Gastroesophageal sphincter (tissue), 3 donors: ENCODE results near the gene SMARCAD1.

ENCODE experiments used
- CTCF ChIP-seq, 4 experiments: fragments of 200-600 bp in 2 of 4; fragments of 450-650 bp in 2 of 4; sonication (generic) in 1 of 4; IDR thresholded peaks; one replicate each; pipeline ENCODE4 v1.5.1; 2017 to 2019; ENCODE audit warnings: antibody characterized with exemption in 4 of 4, mild to moderate bottlenecking in 2 of 4, moderate library complexity in 2 of 4
- POLR2A ChIP-seq, 2 donors: fragments of 450-650 bp; IDR thresholded peaks; one replicate each; pipeline ENCODE4 v1.6.1; 2017; ENCODE audit warnings: antibody characterized with exemption in 2 of 2, mild to moderate bottlenecking in 2 of 2, moderate library complexity in 1 of 2
- POLR2AphosphoS5 ChIP-seq: sonication (generic); formaldehyde crosslinking; IDR thresholded peaks from one replicate; pipeline ENCODE4 v1.6.1; 2017; ENCODE audit warnings: antibody characterized with exemption

DNA sequence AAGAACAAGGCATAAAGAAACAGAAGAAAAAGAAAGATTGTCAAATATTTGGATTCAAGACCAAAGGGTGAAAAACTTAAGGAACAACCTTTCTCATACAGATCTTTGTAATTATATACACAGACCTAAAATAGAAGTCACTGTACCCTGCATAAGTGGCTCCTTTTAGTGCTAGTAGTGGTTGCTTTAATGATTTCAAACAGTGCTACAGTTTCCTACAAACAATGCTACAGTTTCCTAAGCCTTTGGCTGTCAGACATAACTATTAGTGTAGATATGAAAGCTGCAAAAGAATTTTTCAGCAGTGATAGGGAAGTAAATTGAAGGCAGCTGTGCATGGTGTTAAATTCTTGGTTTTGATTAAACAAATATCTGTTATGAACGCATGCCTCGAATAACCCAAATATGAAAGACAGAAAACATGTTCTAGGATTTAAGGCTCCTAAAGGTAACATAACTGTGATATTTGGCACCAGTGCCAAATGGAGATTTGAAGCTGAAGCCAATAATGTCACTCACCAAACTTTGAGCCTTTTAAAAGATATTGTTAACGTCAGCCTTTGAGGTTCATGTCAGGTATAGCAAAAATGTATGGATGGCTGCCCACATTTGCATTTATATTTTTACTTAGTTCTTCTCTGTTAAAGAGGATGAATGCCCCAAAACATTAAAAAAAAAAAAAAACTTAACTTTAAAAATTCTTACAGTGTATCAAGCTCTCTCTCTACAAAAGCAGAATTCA, 36.6 kb downstream of the SMARCAD1 start:
- TF ChIP-seq POLR2A (IDR thresholded peaks at IDR 0.05) (no peak), POLR2AphosphoS5 (no peak), CTCF (IDR thresholded peaks at IDR 0.05) (no peak)
